Right hindlimb (tissue), 1 donor: ENCODE results near the gene THY1.
A peak's percentile ranks its signal among the peaks of the same experiment; 100 is the strongest.
"Not testable (repeated sequence)": the region's sequence is repeated elsewhere in the genome, so short reads cannot be mapped to it uniquely, and the experiment has no call there.

Source experiments
- DNase-seq: peaks from one replicate; pipeline ENCODE4 v3.0.0-alpha.2; 2018

Gene THY1

GRCh38 chr11:119445379-119445778, 22.4 kb upstream of the THY1 start:
- DNase-seq: peak; percentile 53

DNA sequence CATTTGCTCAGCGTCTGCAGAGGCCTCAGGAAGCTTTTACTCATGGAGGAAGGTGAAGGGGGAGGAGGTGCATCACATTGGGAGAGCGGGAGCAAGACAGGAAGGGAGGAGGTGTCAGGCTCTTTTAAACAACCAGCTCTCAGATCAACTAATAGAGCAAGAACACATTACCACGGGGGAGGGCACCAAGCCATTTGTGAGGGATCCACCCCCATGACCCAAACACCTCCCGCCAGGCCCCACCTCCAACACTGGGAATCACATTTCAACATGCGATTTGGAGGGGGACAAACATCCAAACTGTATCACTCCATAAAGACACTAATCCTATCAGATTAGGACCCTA, 18.9 kb upstream of the THY1 start:
- no peak for DNase-seq

GRCh38 chr11:119438599-119438998, 15.6 kb upstream of the THY1 start:
- no peak for DNase-seq

GRCh38 chr11:119437521-119437920, 14.5 kb upstream of the THY1 start:
- not testable (repeated sequence) for DNase-seq

DNA sequence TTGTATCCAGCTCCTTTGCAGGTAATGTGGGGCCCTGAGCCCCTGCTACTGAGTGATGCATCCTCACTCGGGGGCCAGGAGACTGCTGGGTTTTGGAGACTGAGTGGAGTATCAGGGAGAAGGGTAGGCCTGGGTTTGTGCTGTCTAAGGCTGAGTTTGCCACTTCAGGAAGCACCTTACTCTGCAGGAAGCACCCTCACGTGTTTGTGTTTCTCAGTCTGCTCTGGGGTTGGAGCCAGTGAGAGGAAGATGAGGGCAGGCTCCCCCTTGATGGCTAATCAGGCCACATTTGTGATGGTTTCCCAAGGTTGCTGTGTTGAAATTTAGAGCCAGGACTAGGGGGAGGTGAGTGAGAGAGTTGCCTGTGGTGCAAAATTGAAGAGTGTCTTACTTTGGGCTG, 13.7 kb upstream of the THY1 start:
- no peak for DNase-seq

GRCh38 chr11:119436093-119436492, 13.1 kb upstream of the THY1 start:
- DNase-seq: no peak

GRCh38 chr11:119434591-119435330, 11.8 kb upstream of the THY1 start:
- DNase-seq: no peak

- DNase-seq: no peak
Measured at GRCh38 chr11:119433358-119433725, 10.4 kb upstream of the THY1 start.

DNA sequence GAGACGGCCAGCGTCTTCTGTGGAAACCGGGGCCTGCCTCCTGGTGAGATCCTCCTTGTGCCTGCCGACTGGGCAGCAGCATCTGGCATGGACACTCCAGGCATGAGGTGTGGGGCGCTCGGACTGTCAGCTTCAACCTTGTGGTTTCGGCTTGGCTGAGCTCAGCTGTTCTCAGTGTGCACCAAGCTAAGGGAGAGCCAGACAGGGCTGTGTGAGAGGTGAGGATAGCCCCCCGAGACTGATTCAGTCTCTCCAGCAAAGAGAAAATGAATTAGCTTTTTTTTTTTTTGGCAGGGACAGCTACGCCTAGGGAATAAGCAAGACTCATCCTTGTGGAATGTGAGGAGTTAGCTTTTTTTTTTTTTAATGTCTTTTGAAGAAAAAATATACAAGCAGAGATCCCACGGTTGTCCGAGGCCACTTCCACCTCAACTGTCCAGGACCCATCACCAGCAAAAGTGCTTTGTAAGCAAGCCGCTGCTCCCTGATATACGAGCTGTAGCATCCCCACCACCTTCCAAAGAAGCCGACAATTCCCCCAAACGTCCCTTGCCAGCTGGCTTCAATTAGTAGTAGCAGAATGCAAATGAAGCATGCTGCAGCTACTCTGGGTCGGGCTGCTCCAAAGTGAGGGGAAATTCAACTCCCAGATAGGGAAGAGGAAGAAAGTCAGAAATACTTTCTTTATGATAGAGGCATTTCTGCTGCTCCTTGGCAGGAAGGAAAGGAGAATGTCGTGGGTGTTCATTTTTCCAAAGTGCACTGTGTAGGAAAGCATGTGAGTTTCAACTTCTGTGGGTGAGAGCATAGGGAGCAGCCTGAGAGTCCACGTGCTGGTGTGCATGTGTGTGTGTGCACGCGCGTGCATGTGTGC, 9.7 kb upstream of the THY1 start:
- DNase-seq: peak; percentile 73

DNA sequence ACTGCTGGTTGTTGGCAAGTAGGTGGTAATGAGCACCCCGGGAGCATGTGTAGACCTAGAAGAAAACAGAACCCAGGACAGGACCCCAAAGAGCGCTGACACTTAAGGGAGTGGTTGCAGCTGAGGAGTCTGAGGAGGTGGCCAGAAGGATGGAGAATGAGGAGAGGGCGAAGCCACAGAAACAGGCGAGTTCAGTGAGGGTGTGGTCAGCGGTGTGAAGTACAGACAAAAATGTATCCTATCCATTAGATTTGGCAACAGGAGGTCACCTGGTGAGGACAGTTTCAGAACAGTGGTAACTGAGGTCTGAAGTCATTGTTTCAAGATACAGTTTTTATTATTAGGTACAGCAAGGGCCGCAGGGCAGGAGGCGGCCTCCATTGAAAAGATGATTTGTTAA, 8.6 kb upstream of the THY1 start:
- DNase-seq: no peak

- DNase-seq: no peak
Measured at GRCh38 chr11:119427279-119427678, 4.3 kb upstream of the THY1 start.

DNA sequence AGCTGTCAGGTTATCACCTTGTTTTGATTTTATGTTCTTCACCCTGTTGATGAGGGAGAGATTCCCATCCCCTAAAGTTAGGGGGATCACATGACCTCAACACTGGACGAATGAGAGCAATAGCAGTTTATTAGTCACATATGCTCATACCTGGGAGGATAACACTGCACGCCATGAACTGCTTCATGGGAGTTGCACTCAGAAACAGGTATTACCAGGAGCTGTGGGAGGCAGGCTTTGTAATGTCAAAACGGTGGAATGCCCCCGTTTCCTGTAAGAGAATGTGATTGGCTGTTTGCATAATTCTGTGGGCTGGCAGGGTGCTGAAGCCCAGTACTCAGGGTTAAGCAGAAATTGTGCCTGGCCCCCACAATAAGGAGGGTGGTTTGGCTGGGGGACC, 3.2 kb upstream of the THY1 start:
- no peak for DNase-seq

- no peak for DNase-seq
Measured at GRCh38 chr11:119424775-119425174, 1.8 kb upstream of the THY1 start.

- DNase-seq: no peak
Measured at GRCh38 chr11:119424276-119424675, 1.3 kb upstream of the THY1 start.

- no peak for DNase-seq
Measured at GRCh38 chr11:119423509-119424254, 710 bp upstream of the THY1 start.

- peak; percentile 79 for DNase-seq
Measured at GRCh38 chr11:119421941-119422808, 797 bp downstream of the THY1 start.

- no peak for DNase-seq
Measured at GRCh38 chr11:119421351-119421750, 1.6 kb downstream of the THY1 start.

GRCh38 chr11:119420631-119421030, 2.3 kb downstream of the THY1 start:
- no peak for DNase-seq

- DNase-seq: no peak
Measured at GRCh38 chr11:119419834-119420492, 3.0 kb downstream of the THY1 start.

DNA sequence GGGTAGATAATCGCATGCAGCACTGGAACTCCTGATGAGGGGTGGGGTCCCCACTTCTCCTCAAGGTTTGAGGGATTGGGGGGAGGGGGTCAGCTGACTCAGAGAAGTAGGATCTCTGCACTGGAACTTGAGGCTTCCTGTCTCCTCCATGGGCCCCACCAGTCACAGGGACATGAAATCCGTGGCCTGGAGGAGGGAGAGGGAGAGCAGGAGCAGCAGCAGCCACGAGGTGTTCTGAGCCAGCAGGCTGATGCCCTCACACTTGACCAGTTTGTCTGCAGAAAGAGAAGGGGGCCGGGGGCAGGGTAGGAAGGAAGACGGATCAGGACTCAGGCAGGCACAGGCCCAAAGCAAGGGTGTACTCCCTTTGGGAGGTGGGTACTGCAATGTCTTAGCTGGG, 3.7 kb downstream of the THY1 start:
- DNase-seq: no peak

- DNase-seq: no peak
Measured at GRCh38 chr11:119418759-119419158, 4.2 kb downstream of the THY1 start.
